Ishikawa (cell line): ENCODE measurements around the gene DDRGK1.

Experiments used
- CREB1 ChIP-seq: IDR thresholded peaks from 2 replicates; pipeline ENCODE4 v1.6.1; 2012; ENCODE audit warnings: low read depth
- EGR1 ChIP-seq: IDR thresholded peaks from 2 replicates; pipeline ENCODE4 v1.6.1; 2012
- NFIC ChIP-seq: IDR thresholded peaks from 2 replicates; pipeline ENCODE4 v1.6.1; 2012
- RAD21 ChIP-seq: IDR thresholded peaks from 2 replicates; pipeline ENCODE4 v1.6.1; 2012; ENCODE audit warnings: low read depth
- REST ChIP-seq: IDR thresholded peaks from 2 replicates; pipeline ENCODE4 v1.6.1; 2012; ENCODE audit warnings: low read depth, mild to moderate bottlenecking
- TAF1 ChIP-seq: IDR thresholded peaks from 2 replicates; pipeline ENCODE4 v1.6.1; 2012; ENCODE audit warnings: low read depth, mild to moderate bottlenecking
- TCF12 ChIP-seq: IDR thresholded peaks from 2 replicates; pipeline ENCODE4 v1.6.1; 2012; ENCODE audit warnings: low read depth
- TEAD4 ChIP-seq: IDR thresholded peaks from 2 replicates; pipeline ENCODE4 v1.6.1; 2012
- YY1 ChIP-seq: IDR thresholded peaks from 2 replicates; pipeline ENCODE4 v1.6.1; 2012; ENCODE audit warnings: low read depth
- ZBTB7A ChIP-seq: IDR thresholded peaks from 2 replicates; pipeline ENCODE4 v1.6.1; 2012; ENCODE audit warnings: low read depth
- TF ChIP-seq, protein P1 (sequence below): IDR thresholded peaks from 2 replicates; pipeline ENCODE4 v1.6.1; 2012

The DDRGK1 gene

GRCh38 chr20:3239867-3240775, 35.6 kb upstream of the DDRGK1 start:
- TF ChIP-seq TAF1 (0 out of 2 replicates have a peak, but pooled peaks have one; percentile 17), TCF12 (no peak)

GRCh38 chr20:3239026-3239866, 34.8 kb upstream of the DDRGK1 start, which contains the start of gene SLC4A11:
TSS of gene SLC4A11 (minus strand) at chr20:3239190. CDS start at chr20:3239137, 53 bp downstream.
- TF ChIP-seq TAF1, result 0 out of 2 replicates have a peak, but pooled peaks have one; percentile 14
- TF ChIP-seq CREB1, result no peak
- TF ChIP-seq ZBTB7A, result peak; percentile 55; the same call in 1 of the 2 replicates

GRCh38 chr20:3238616-3239025, 34.1 kb upstream of the DDRGK1 start:
- TF ChIP-seq RAD21 (no peak), YY1 (0 out of 2 replicates have a peak, but pooled peaks have one; percentile 30), TCF12 (no peak), NFIC (0 out of 2 replicates have a peak, but pooled peaks have one; percentile 7), REST (no peak), EGR1 (no peak), TEAD4 (no peak)
- TF ChIP-seq, protein P1, sequence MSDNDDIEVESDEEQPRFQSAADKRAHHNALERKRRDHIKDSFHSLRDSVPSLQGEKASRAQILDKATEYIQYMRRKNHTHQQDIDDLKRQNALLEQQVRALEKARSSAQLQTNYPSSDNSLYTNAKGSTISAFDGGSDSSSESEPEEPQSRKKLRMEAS, result no peak; the same call in 1 of the 2 replicates

DNA sequence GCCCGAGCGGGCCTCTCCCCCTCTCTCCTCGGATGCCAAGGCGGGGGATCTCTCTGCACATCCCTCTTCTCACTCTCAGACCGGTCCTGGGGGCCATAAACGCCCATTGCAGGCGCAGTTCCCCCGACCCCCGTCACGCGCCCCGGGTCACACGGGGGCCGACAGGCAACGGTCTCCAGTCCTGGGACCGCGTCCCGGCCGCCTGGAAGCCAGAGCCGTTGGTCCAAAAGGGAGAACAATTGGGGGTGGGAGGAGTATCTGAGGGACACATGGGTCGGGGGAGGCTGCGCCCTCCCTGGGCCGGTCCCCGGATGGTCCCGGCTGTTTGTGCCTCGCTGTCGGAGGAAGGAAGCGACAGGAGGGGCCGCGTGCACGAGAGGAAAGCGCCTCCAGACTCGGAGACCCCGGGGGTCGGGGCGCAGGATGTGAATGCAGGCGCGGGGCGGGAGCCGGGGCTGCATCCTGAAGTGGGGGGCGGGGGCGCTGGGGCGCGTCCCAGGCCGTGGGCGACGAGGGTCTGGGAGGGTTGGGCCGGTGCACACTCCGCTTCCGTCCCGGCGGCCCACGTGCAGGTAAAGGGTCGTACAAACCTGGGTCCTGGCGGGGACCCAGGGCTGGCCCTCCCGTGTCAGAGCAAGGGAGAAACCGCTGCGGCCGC, 33.6 kb upstream of the DDRGK1 start:
- TF ChIP-seq, protein P1, result peak; percentile 53; the same call in 1 of the 2 replicates
- TF ChIP-seq REST (no peak), ZBTB7A (peak; percentile 58; the same call in 1 of the 2 replicates)

DNA sequence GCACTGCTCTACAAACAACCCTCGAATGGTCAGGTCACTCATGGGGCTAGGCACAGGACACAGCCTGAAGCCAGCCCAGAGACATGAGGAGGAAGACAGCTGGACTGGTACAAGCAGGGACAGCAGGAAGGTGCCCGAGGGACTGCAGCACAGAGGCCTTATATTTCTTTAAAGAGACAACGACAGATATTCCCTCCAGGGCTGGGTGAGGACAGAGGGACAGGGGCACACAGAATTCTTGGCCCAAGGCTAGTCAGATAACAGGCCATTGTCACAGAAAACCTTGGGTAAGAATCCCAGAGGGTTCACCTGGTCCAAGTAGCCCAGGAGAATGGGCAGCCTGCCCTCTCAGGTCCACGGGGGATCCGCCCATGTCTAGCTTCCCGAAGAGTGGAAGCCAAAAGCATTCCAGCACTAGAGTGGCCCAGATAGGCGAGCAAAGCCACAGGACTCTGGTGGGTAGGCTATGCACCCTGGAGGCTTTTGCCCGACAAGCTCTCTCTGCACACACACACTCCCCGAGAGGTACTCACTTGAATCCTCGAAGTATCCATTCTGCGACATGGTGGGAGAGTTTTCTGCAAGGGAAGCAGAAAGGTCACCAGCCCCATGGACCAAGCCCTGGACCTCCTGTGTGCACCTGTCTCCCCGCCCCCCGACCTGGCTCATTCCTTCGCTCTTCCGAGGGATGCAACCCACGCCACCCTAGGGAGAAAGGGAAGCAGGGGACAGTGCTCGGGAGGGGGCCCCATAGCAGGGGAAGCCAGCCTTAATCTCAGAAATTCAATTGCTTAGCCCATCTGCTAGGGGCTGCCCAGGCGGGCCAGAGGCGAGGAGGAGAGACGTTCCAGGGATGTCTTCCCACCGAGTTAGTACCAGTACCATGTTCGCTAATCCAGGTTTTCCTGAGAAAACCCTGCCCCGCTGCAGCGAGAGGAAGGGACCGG, 32.8 kb upstream of the DDRGK1 start:
- TF ChIP-seq ZBTB7A, result no peak

DNA sequence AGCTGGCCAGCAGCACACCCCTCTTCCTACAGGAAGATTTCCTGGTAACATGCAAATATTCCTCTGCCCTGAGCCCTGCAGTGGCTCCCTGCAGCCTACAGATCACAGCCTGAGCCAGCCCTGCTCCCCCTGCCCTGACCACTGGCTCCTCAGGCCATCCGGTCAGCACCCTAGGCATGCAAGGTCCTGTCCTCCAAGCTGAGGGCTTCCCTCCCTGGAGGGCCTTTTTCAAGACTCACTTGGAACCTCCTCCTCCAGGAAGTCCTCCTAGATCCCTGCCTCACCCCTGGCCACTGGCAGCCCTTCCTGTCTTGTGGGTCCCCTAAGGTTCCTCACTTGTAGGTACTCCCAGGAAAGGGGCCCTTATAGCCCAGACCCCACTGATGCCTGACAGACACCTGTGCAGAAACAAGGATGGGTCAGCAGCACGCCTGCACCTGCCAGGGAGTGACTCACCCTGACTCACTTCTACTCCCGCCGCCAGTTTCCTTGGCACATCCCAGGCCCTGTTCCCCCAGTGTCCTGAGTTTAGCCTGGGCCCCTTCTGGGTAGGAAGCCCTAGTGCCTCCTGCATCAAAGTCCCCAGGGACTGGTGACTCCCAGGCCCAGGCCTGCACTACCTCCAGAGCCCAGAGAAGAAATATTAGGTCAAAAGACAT, 31.3 kb upstream of the DDRGK1 start:
- TF ChIP-seq TCF12, result peak; percentile 44; the same call in 1 of the 2 replicates
- TF ChIP-seq NFIC, result peak; percentile 42; the same call in 1 of the 2 replicates
- TF ChIP-seq REST, result no peak
- TF ChIP-seq TEAD4, result no peak
- TF ChIP-seq TAF1, result no peak
- TF ChIP-seq CREB1, result no peak
